CD8-positive, alpha-beta memory T cell (primary cell): ENCODE measurements around the gene SH3PXD2B. TPM values are rescaled to one million over a fixed set of nuclear protein-coding genes. Genes with fewer than 3 reads are reported as not detected.
A peak's percentile ranks its signal among the peaks of the same experiment; 100 is the strongest.
"Not testable (repeated sequence)": the region's sequence is repeated elsewhere in the genome, so short reads cannot be mapped to it uniquely, and the experiment has no call there.

ENCODE experiments used
- CTCF ChIA-PET: fragments of 350-600 bp; sonication (Branson Sonifier 250); formaldehyde crosslinking; loops from one replicate; lab custom pipeline; 2021; ENCODE audit warnings: antibody characterized with exemption; lab: Charles Lee
- POLR2A ChIA-PET: fragments of 350-600 bp; sonication (Branson Sonifier 250); formaldehyde crosslinking; loops from one replicate; lab custom pipeline; 2021; ENCODE audit warnings: antibody characterized with exemption; lab: Charles Lee
- DNase-seq, 5 donors: peaks; one replicate each; pipeline versions ENCODE4 v3.0.0 to v3.0.0-alpha.2; 2020 to 2022; ENCODE audit warnings: mixed read lengths in 1 of 5
- H3K27ac ChIP-seq: one replicate; pipeline ENCODE4 v1.7.0; 2013; ENCODE audit warnings: low read depth, mild to moderate bottlenecking, low read length, moderate library complexity
- H3K27me3 ChIP-seq: 2 replicates; pipeline ENCODE4 v1.7.0; 2013; ENCODE audit warnings: low read length, mild to moderate bottlenecking; ENCODE audit not compliant: insufficient read depth, poor library complexity, severe bottlenecking
- H3K36me3 ChIP-seq: 2 replicates; pipeline ENCODE4 v1.7.0; 2013; ENCODE audit warnings: mild to moderate bottlenecking, low read length, moderate library complexity; ENCODE audit not compliant: insufficient read depth
- H3K4me1 ChIP-seq: 2 replicates; pipeline ENCODE4 v1.7.0; 2013; ENCODE audit warnings: mild to moderate bottlenecking, low read length, moderate library complexity; ENCODE audit not compliant: insufficient read depth
- H3K4me3 ChIP-seq: 2 replicates; pipeline ENCODE4 v1.7.0; 2013; ENCODE audit warnings: mild to moderate bottlenecking, low read length
- H3K9me3 ChIP-seq: 2 replicates; pipeline ENCODE4 v1.7.0; 2013; ENCODE audit warnings: mild to moderate bottlenecking, low read length
- H3K27ac Mint-ChIP-seq, 8 donors: one replicate each; pipeline ENCODE4 v1.8.0; 2020 to 2021; ENCODE audit warnings: mixed read lengths in 8 of 8, mild to moderate bottlenecking in 6 of 8, inconsistent platforms in 3 of 8, moderate library complexity in 3 of 8
- H3K27me3 Mint-ChIP-seq, 2 donors: one replicate each; pipeline ENCODE4 v1.8.0; 2020 to 2021; ENCODE audit warnings: mixed read lengths in 2 of 2, mild to moderate bottlenecking in 1 of 2, moderate library complexity in 1 of 2
- H3K36me3 Mint-ChIP-seq, 3 donors: one replicate each; pipeline ENCODE4 v1.8.0; 2020 to 2021; ENCODE audit warnings: mixed read lengths in 3 of 3, inconsistent platforms in 1 of 3, mild to moderate bottlenecking in 1 of 3
- H3K4me1 Mint-ChIP-seq, 3 donors: one replicate each; pipeline ENCODE4 v1.8.0; 2020 to 2021; ENCODE audit warnings: mixed read lengths in 3 of 3, inconsistent platforms in 1 of 3, mild to moderate bottlenecking in 1 of 3
- H3K4me3 Mint-ChIP-seq, 7 donors: one replicate each; pipeline ENCODE4 v1.8.0; 2020 to 2021; ENCODE audit warnings: mixed read lengths in 7 of 7, mild to moderate bottlenecking in 6 of 7, moderate library complexity in 4 of 7, inconsistent platforms in 2 of 7
- H3K9me3 Mint-ChIP-seq, 5 donors: one replicate each; pipeline ENCODE4 v1.8.0; 2020 to 2022; ENCODE audit warnings: mixed read lengths in 5 of 5, mild to moderate bottlenecking in 3 of 5, moderate library complexity in 2 of 5, inconsistent platforms in 1 of 5
- polyA plus RNA-seq: library from polyadenylated mRNA; unstranded; fragments of 300-500 nt; fragmentation: Illumina TruSeq; gene quantifications from one replicate; pipeline ENCODE4 v1.2.3, GENCODE V29; 2021
- total RNA-seq, 2 experiments: library from RNA; stranded (reverse); gene quantifications; one replicate each; pipeline ENCODE4 v1.2.3, GENCODE V29; 2021

The SH3PXD2B gene
- total and polyA plus RNA-seq, 3 experiments from 2014 or later = 0.09 to 0.15 TPM; not detected in 1

DNA sequence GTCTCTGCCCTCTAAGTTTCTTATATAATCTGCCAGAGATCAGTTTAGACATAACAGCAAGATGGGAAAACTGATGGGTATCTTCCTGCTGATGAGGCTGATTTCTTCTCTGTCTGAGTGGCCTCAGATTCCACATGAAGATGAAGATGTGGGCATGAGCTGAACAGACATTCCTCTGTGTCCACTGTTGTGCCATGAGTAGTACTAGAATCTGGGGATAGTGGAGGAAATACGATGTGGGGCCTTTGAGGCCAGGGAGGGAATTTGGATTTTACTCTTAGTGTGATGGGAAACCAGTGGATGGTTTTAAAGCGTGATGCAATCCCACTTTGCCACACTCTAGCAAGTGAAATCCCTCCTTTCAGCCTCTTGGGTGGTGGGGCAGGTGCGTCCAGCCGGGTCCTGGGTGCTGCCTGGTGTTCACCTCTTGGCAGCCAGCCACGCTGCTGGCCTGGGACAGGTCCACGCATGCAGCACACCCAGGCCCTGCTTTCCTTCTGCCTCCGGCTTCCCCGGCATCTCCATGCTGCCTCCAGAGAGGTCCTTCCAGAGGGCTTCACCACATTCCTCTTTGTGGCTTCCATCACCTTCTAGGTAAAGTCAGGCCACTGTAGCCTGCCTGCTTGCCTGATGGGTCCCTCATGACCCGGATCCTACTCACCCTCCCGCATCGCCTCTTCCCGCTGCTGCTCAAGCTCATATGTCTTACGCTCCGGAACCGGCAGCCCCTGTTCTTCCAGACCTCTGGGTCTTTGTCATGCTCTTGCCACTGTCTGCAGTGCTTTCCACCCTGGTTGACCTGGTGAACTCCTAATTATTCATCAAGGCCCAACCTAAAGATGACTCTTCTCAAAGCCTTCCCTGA, 28.1 kb upstream of the SH3PXD2B start:
- Histone ChIP-seq H3K27me3 (no peaks in the 10 kb centered on the region), H3K4me1 (no peaks in the 10 kb centered on the region), H3K27ac (no peak overlapping the region), H3K4me3 (no peak overlapping the region), H3K36me3 (no peaks in the 10 kb centered on the region), H3K9me3 (no peaks in the 10 kb centered on the region)
- Mint-ChIP-seq H3K4me1 (peaks cover 0 to 1% (median 0%) of the 10 kb centered on the region in 3 donors), H3K27me3 (peaks cover 0 to 4% of the 10 kb centered on the region in 2 donors), H3K9me3 (no peaks in the 10 kb centered on the region), H3K4me3 (no peak overlapping the region), H3K36me3 (peaks cover 0 to 2% (median 0%) of the 10 kb centered on the region in 3 donors), H3K27ac (peak overlapping the region in 1 of 8 donors; percentile 22)
- DNase-seq = no peak
- ChIA-PET CTCF (interaction anchor here (1.0 kb wide), 1 partner anchor 215 kb away, joined by 3 read pairs; no protein-coding TSS in a partner anchor), POLR2A (no interaction called here)

DNA sequence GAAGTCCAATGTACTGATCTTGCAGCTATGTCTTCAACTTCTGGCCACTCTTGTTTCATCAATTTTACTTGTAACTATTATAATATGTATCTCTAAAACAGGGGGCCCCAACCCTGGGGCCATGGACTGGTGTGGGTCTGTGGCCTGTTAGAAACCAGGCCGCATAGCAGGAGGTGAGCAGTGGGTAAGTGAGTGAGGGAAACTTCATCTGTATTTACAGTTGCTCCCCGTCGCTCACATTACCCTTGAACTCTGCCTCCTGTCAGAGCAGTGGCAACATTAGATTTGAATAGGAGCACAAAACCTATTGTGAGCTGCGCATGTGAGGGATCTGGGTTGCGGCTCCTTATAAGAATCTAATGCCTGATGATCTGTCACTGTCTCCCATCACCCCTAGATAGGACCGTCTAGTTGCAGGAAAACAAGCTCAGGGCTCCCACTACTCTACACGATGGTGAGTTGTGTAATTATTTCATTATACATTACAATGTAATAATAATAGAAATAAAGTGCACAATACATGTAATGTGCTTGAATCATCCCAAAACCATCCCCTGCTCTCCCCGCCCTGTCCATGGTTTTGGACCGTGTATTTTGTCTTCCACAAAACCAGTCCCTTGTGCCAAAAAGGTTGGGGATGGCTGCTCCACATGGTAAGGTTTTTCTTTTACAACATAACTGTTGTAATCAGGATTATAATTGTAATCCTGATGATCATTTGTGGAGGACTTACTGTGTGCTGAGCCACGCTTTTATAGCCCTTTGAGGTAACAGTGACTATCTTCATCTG, 26.9 kb upstream of the SH3PXD2B start:
- DNase-seq = no peak
- H3K4me1 ChIP-seq = no peaks in the 10 kb centered on the region
- no peaks in the 10 kb centered on the region for H3K27me3 ChIP-seq
- no peaks in the 10 kb centered on the region for H3K36me3 ChIP-seq
- H3K4me3 ChIP-seq = no peak overlapping the region
- no peaks in the 10 kb centered on the region for H3K9me3 ChIP-seq
- no peak overlapping the region for H3K27ac ChIP-seq
- peaks cover 0 to 5% of the 10 kb centered on the region in 2 donors for H3K27me3 Mint-ChIP-seq
- H3K4me1 Mint-ChIP-seq = peaks cover 0 to 1% (median 0%) of the 10 kb centered on the region in 3 donors
- H3K4me3 Mint-ChIP-seq = no peak overlapping the region
- H3K9me3 Mint-ChIP-seq = no peaks in the 10 kb centered on the region
- POLR2A ChIA-PET = no interaction called here
- H3K36me3 Mint-ChIP-seq = peaks cover 0 to 2% (median 0%) of the 10 kb centered on the region in 3 donors
- CTCF ChIA-PET = interaction anchor here (1.0 to 1.5 kb wide), 2 partner anchors 30 to 216 kb away, joined by 3 to 6 read pairs; no protein-coding TSS in a partner anchor
- H3K27ac Mint-ChIP-seq = no peak overlapping the region

DNA sequence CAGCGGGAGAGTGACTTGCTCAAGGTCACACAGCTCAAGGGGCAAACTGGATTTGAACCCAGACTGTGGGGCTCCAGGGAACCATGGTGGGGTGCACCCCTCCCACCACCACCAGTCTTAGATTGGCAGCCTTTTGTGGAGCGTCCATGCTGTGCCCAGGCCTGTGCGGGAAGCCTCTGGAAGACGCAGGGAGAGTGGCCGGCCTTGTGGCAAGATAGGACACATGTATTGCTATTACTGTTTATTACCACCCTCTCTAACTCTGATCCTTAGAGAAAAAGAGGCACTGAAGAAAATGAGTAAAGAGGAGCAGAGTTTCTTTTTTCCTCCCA, 25.4 kb upstream of the SH3PXD2B start:
- no peak for DNase-seq
- Histone ChIP-seq H3K4me3 (no peak overlapping the region), H3K9me3 (no peaks in the 10 kb centered on the region), H3K27ac (no peak overlapping the region), H3K4me1 (no peaks in the 10 kb centered on the region), H3K36me3 (no peaks in the 10 kb centered on the region), H3K27me3 (no peaks in the 10 kb centered on the region)
- CTCF ChIA-PET = interaction anchor here (2.0 kb wide), 1 partner anchor 218 kb away, joined by 8 read pairs; no protein-coding TSS in a partner anchor
- Mint-ChIP-seq H3K4me3 (no peak overlapping the region), H3K36me3 (peaks cover 0 to 2% (median 0%) of the 10 kb centered on the region in 3 donors), H3K9me3 (no peaks in the 10 kb centered on the region), H3K27ac (peak overlapping the region in 1 of 8 donors; percentile 81), H3K27me3 (peaks cover 3 to 7% of the 10 kb centered on the region in 2 donors), H3K4me1 (peaks cover 0 to 1% (median 0%) of the 10 kb centered on the region in 3 donors)
- POLR2A ChIA-PET = no interaction called here

GRCh38 chr5:172479034-172479783, 24.9 kb upstream of the SH3PXD2B start:
- H3K27ac ChIP-seq = no peak overlapping the region
- peaks cover 0 to 1% (median 0%) of the 10 kb centered on the region in 3 donors for H3K4me1 Mint-ChIP-seq
- H3K9me3 Mint-ChIP-seq = no peaks in the 10 kb centered on the region
- no peaks in the 10 kb centered on the region for H3K36me3 ChIP-seq
- H3K9me3 ChIP-seq = no peaks in the 10 kb centered on the region
- no peaks in the 10 kb centered on the region for H3K36me3 Mint-ChIP-seq
- H3K4me3 ChIP-seq = no peak overlapping the region
- peaks cover 3 to 10% of the 10 kb centered on the region in 2 donors for H3K27me3 Mint-ChIP-seq
- peak in 4 of 5 donors; percentile 42 to 66 (median 43) for DNase-seq
- no peaks in the 10 kb centered on the region for H3K4me1 ChIP-seq
- CTCF ChIA-PET = interaction anchor here (2.0 kb wide), 1 partner anchor 218 kb away, joined by 8 read pairs; no protein-coding TSS in a partner anchor
- H3K4me3 Mint-ChIP-seq = no peak overlapping the region
- peak overlapping the region in 2 of 8 donors; percentile 23 to 81 for H3K27ac Mint-ChIP-seq
- no peaks in the 10 kb centered on the region for H3K27me3 ChIP-seq
- POLR2A ChIA-PET = no interaction called here

DNA sequence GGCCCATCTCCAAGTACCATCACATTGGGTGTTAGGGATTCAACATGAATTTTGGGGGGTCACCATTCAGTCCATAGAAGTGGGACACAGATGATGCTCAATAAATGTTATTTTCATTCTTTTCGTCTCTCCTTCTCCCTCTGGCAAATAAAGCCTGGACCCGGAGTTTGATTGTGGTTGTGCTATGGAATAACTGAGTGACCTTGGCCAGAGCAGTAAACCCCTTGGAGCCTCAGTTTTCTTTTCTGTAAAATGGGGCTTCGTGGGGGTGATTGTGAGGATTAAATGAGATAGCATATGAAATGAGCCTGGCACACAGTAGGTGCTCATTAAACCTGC, 24.3 kb upstream of the SH3PXD2B start:
- H3K36me3 ChIP-seq, H3K4me3 Mint-ChIP-seq, H3K4me1 ChIP-seq, H3K36me3 Mint-ChIP-seq, H3K9me3 ChIP-seq, POLR2A ChIA-PET, H3K27me3 ChIP-seq, DNase-seq, H3K4me3 ChIP-seq, H3K27ac Mint-ChIP-seq, H3K4me1 Mint-ChIP-seq, H3K27ac ChIP-seq, H3K9me3 Mint-ChIP-seq: not testable (repeated sequence)
- H3K27me3 Mint-ChIP-seq = peaks cover 5 to 13% of the 10 kb centered on the region in 2 donors
- CTCF ChIA-PET = interaction anchor here (2.0 kb wide), 1 partner anchor 219 kb away, joined by 8 read pairs; no protein-coding TSS in a partner anchor

DNA sequence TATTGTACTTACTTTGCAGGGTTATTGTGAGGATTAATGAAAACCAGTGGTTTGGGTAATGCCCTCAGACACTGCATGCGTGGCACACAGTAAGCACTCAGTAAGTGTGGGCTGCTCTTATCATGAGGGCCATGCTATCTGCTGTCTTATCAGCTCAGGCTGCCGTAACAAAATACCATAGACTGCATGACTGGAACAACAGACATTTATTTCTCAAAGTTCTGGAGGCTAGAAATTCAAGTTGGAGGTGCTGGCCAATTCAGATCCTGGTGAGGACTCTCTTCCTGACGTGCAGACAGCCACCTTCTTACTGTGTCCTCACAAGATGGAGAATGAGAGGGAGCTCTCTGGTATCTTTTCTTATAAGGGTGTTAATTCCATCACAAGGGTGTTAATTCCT, 23.9 kb upstream of the SH3PXD2B start:
- Histone ChIP-seq H3K4me1 (no peaks in the 10 kb centered on the region), H3K4me3 (no peak overlapping the region), H3K27ac (no peak overlapping the region), H3K36me3 (no peaks in the 10 kb centered on the region), H3K27me3 (no peaks in the 10 kb centered on the region), H3K9me3 (no peaks in the 10 kb centered on the region)
- H3K4me3 Mint-ChIP-seq = no peak overlapping the region
- no peaks in the 10 kb centered on the region for H3K9me3 Mint-ChIP-seq
- H3K27ac Mint-ChIP-seq = no peak overlapping the region
- no peaks in the 10 kb centered on the region for H3K36me3 Mint-ChIP-seq
- peaks cover 0 to 1% (median 0%) of the 10 kb centered on the region in 3 donors for H3K4me1 Mint-ChIP-seq
- peaks cover 8 to 17% of the 10 kb centered on the region in 2 donors for H3K27me3 Mint-ChIP-seq
- no peak for DNase-seq
- ChIA-PET CTCF (no interaction called here), POLR2A (no interaction called here)

DNA sequence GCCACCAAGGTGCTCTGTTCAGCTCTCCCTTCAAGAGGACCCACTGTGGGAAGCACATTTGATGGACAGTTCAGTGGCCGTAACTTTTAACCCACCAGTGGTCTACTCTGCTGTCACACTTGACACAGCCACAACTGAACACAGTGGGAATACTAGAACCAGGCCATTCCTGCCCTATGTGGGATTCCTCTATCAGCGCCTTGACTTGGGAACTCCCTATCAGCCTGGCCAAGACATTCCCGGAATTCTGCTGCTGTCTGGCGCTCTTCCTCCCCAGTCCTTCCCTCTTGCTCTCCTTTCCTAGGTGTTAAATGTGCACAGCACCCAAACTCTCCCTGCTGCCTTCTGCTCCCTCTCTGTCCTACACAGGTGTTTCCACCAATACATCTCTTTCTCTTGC, 23.1 kb upstream of the SH3PXD2B start:
- no peak for DNase-seq
- Mint-ChIP-seq H3K36me3 (no peaks in the 10 kb centered on the region), H3K27me3 (peaks cover 8 to 17% of the 10 kb centered on the region in 2 donors), H3K9me3 (no peaks in the 10 kb centered on the region), H3K4me3 (no peak overlapping the region), H3K4me1 (peaks cover 0 to 1% (median 0%) of the 10 kb centered on the region in 3 donors), H3K27ac (no peak overlapping the region)
- H3K4me1 ChIP-seq = no peaks in the 10 kb centered on the region
- no peak overlapping the region for H3K27ac ChIP-seq
- no peaks in the 10 kb centered on the region for H3K27me3 ChIP-seq
- H3K9me3 ChIP-seq = no peaks in the 10 kb centered on the region
- CTCF ChIA-PET = no interaction called here
- no peaks in the 10 kb centered on the region for H3K36me3 ChIP-seq
- H3K4me3 ChIP-seq = no peak overlapping the region
- POLR2A ChIA-PET = no interaction called here
